Measurements from ENCODE around the gene LAD1.

GRCh38 chr1:201393076-201393475 lies 6.0 kb downstream of the LAD1 start:
- no peak for TF ChIP-seq CTCF (IDR thresholded peaks at IDR 0.05; ENCODE audit: insufficient read depth, low read length)
- TF ChIP-seq REST (IDR thresholded peaks at IDR 0.05; ENCODE audit: insufficient replicate concordance, low read depth), result no peak
